ENCODE results near the gene NFIA. TPM values are rescaled to one million over a fixed set of nuclear protein-coding genes. Genes with fewer than 3 reads are reported as not detected.

The NFIA gene
- total RNA-seq, 1 experiment from 2014 or later: 0.35 TPM

- Histone ChIP-seq H3K79me1 (ENCODE audit: insufficient read depth, low read depth, low read length, poor library complexity, severe bottlenecking) (no peaks in the 10 kb centered on the region), H3K23me2 (ENCODE audit: insufficient read length, low read depth, low read length, poor library complexity, severe bottlenecking) (no peaks in the 10 kb centered on the region), H3K27me3 (ENCODE audit: insufficient read depth, low read length) (no peaks in the 10 kb centered on the region), H3K4me2 (ENCODE audit: insufficient read depth, insufficient read length, low read length) (no peak overlapping the region), H3K27ac (ENCODE audit: insufficient read length, low read depth, low read length) (no peak overlapping the region), H3T11ph (ENCODE audit: low read length) (no peak overlapping the region), H2BK20ac (ENCODE audit: low read depth, low read length, poor library complexity, severe bottlenecking) (no peak overlapping the region), H3K56ac (ENCODE audit: insufficient read length, low read depth, low read length) (no peak overlapping the region), H4K5ac (ENCODE audit: insufficient read length, low read depth, low read length) (no peak overlapping the region), H3K23ac (ENCODE audit: insufficient read length, low read depth, low read length) (no peak overlapping the region), H2BK120ac (ENCODE audit: low read depth, low read length, poor library complexity, severe bottlenecking) (no peak overlapping the region), H2BK5ac (ENCODE audit: insufficient read length, low read length) (no peak overlapping the region), H3K79me2 (ENCODE audit: insufficient read depth, low read length) (no peaks in the 10 kb centered on the region), H3K14ac (ENCODE audit: insufficient read depth, low read length) (no peak overlapping the region), H4K91ac (ENCODE audit: insufficient read length, low read depth, low read length) (no peak overlapping the region), H2AK5ac (ENCODE audit: insufficient read length, low read length) (no peak overlapping the region), H3K9me3 (ENCODE audit: control insufficient read depth, low read depth, low read length) (no peaks in the 10 kb centered on the region), H2BK12ac (ENCODE audit: insufficient read length, low read depth, low read length) (no peak overlapping the region), H2BK15ac (ENCODE audit: low read depth, low read length) (no peak overlapping the region), H2AFZ (ENCODE audit: low read length) (no peak overlapping the region), H3K18ac (ENCODE audit: insufficient read length, low read depth, low read length) (no peak overlapping the region), H4K20me1 (ENCODE audit: control insufficient read depth, insufficient read depth, insufficient read length) (no peaks in the 10 kb centered on the region), H4K8ac (replicated peaks; ENCODE audit: insufficient read length, low read depth, low read length) (no peak overlapping the region), H3K4ac (ENCODE audit: low read depth, low read length) (no peak overlapping the region), H3K4me1 (ENCODE audit: insufficient read depth, low read length) (no peaks in the 10 kb centered on the region; the same call in 1 of the 2 replicates), H3K9ac (ENCODE audit: extremely low read depth, insufficient read length, low read length) (no peak overlapping the region)
- Mint-ChIP-seq H3K27ac (peak overlapping the region in 2 of 3 experiments; percentile 41 to 48; a peak in 3 of 7 replicates), H3K4me3 (no peak overlapping the region), H3K27me3 (ENCODE audit: low read depth) (no peaks in the 10 kb centered on the region), H3K4me1 (peaks cover 17 to 30% of the 10 kb centered on the region in 2 experiments), H3K36me3 (ENCODE audit: insufficient read depth in 1 of 3, low read depth in 3 of 3) (no peaks in the 10 kb centered on the region; a peak in 1 of 7 replicates), H3K9me3 (no peaks in the 10 kb centered on the region)
- no peak for DNase-seq
- no CpG with 5 or more reads among the region's 1 CpG for WGBS (ENCODE audit: extremely low coverage, insufficient read length, low lambda C conversion rate)
- TF ChIP-seq, protein P1, sequence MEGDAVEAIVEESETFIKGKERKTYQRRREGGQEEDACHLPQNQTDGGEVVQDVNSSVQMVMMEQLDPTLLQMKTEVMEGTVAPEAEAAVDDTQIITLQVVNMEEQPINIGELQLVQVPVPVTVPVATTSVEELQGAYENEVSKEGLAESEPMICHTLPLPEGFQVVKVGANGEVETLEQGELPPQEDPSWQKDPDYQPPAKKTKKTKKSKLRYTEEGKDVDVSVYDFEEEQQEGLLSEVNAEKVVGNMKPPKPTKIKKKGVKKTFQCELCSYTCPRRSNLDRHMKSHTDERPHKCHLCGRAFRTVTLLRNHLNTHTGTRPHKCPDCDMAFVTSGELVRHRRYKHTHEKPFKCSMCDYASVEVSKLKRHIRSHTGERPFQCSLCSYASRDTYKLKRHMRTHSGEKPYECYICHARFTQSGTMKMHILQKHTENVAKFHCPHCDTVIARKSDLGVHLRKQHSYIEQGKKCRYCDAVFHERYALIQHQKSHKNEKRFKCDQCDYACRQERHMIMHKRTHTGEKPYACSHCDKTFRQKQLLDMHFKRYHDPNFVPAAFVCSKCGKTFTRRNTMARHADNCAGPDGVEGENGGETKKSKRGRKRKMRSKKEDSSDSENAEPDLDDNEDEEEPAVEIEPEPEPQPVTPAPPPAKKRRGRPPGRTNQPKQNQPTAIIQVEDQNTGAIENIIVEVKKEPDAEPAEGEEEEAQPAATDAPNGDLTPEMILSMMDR (conservative IDR thresholded peaks at IDR 0.05): no peak
Observed at GRCh38 chr1:61269602-61270001, 187.2 kb downstream of the NFIA start.

All from H9 (cell line).